HepG2 (cell line): ENCODE data around the gene UBXN1. TPM values are rescaled to one million over a fixed set of nuclear protein-coding genes. Genes with fewer than 3 reads are reported as not detected.

Experiments used
- ADNP ChIP-seq: sonication (generic); formaldehyde crosslinking; IDR thresholded peaks from 2 replicates; pipeline ENCODE4 v1.4.0; 2020; ENCODE audit warnings: missing genetic modification reagents
- BRD4 ChIP-seq: sonication (generic); formaldehyde crosslinking; IDR thresholded peaks from 2 replicates; pipeline ENCODE4 v1.4.0; 2020; ENCODE audit warnings: missing genetic modification reagents
- FLYWCH1 ChIP-seq: sonication (generic); formaldehyde crosslinking; IDR thresholded peaks from 2 replicates; pipeline ENCODE4 v1.8.1; 2023; ENCODE audit warnings: mild to moderate bottlenecking, missing genetic modification reagents
- MTA1 ChIP-seq: sonication (generic); formaldehyde crosslinking; IDR thresholded peaks from 2 replicates; pipeline ENCODE4 v1.4.0; 2020; ENCODE audit warnings: missing genetic modification reagents, mild to moderate bottlenecking, borderline replicate concordance
- NFKB2 ChIP-seq: sonication (generic); formaldehyde crosslinking; IDR thresholded peaks from 2 replicates; pipeline ENCODE4 v1.4.0; 2020; ENCODE audit warnings: missing genetic modification reagents, borderline replicate concordance
- SMYD3 ChIP-seq: sonication (generic); formaldehyde crosslinking; IDR thresholded peaks from 2 replicates; pipeline ENCODE4 v1.8.1; 2023; ENCODE audit warnings: mild to moderate bottlenecking, missing genetic modification reagents
- YY1 ChIP-seq: IDR thresholded peaks from 2 replicates; pipeline ENCODE4 v1.6.1; 2011; ENCODE audit warnings: low read length, low read depth, moderate library complexity, mild to moderate bottlenecking; ENCODE audit not compliant: insufficient read depth, insufficient replicate concordance
- ZKSCAN5 ChIP-seq: sonication (generic); formaldehyde crosslinking; IDR thresholded peaks from 2 replicates; pipeline ENCODE4 v1.5.1; 2020; ENCODE audit warnings: mild to moderate bottlenecking, missing genetic modification reagents
- ZNF260 ChIP-seq: sonication (generic); formaldehyde crosslinking; IDR thresholded peaks from 2 replicates; pipeline ENCODE4 v1.4.0; 2020; ENCODE audit warnings: missing genetic modification reagents, low read depth, mild to moderate bottlenecking, borderline replicate concordance
- ZNF335 ChIP-seq: sonication (generic); formaldehyde crosslinking; IDR thresholded peaks from 2 replicates; pipeline ENCODE4 v1.4.0; 2020; ENCODE audit warnings: missing genetic modification reagents
- ZNF382 ChIP-seq: sonication (generic); formaldehyde crosslinking; IDR thresholded peaks from 2 replicates; pipeline ENCODE4 v1.5.0; 2020; ENCODE audit warnings: missing genetic modification reagents, mild to moderate bottlenecking, borderline replicate concordance
- ZNF598 ChIP-seq: sonication (generic); formaldehyde crosslinking; IDR thresholded peaks from 2 replicates; pipeline ENCODE4 v1.5.1; 2020; ENCODE audit warnings: mild to moderate bottlenecking, missing genetic modification reagents, borderline replicate concordance
- ZSCAN20 ChIP-seq: sonication (generic); formaldehyde crosslinking; IDR thresholded peaks from 2 replicates; pipeline ENCODE4 v1.4.0; 2020; ENCODE audit warnings: missing genetic modification reagents, mild to moderate bottlenecking, borderline replicate concordance
- polyA plus RNA-seq, 8 experiments: library from polyadenylated mRNA; depleted of rRNA in 3 of 8; stranded (reverse) in 7 of 8; unstranded in 1 of 8; fragments of >200 nt; fragmentation: Illumina TruSeq in 4 of 8; extraction: Trizol in 4 of 8; gene quantifications; 2 replicates each; pipeline versions ENCODE4 v1.2.1 to v1.2.3, GENCODE V29; 2011 to 2016; ENCODE audit warnings: low read depth in 4 of 8, missing spikeins in 1 of 8, mixed read lengths in 1 of 8; ENCODE audit not compliant: insufficient read depth in 1 of 8
- total RNA-seq, 5 experiments: library from RNA; depleted of rRNA; stranded (reverse); fragments of >200 nt; fragmentation: Illumina TruSeq; extraction: Trizol; gene quantifications; 2 replicates each; pipeline ENCODE4 v1.2.3, GENCODE V29; 2016; ENCODE audit warnings: low read depth in 1 of 5
- TF ChIP-seq, protein P1 (sequence below): sonication (generic); formaldehyde crosslinking; IDR thresholded peaks from 2 replicates; pipeline ENCODE4 v1.8.1; 2023; ENCODE audit warnings: mild to moderate bottlenecking, missing genetic modification reagents
- TF ChIP-seq, protein P2 (sequence below): sonication (generic); formaldehyde crosslinking; IDR thresholded peaks from 2 replicates; pipeline ENCODE4 v1.5.0; 2020; ENCODE audit warnings: missing genetic modification reagents
- TF ChIP-seq, protein P3 (sequence below): sonication (generic); formaldehyde crosslinking; IDR thresholded peaks from 2 replicates; pipeline ENCODE4 v1.5.0; 2020; ENCODE audit warnings: missing genetic modification reagents
- TF ChIP-seq, protein P4 (sequence below): sonication (generic); formaldehyde crosslinking; IDR thresholded peaks from 2 replicates; pipeline ENCODE4 v1.8.1; 2023; ENCODE audit warnings: mild to moderate bottlenecking, moderate library complexity, missing genetic modification reagents
- TF ChIP-seq, protein P5 (sequence below): sonication (generic); formaldehyde crosslinking; IDR thresholded peaks from 2 replicates; pipeline ENCODE4 v1.5.0; 2020; ENCODE audit warnings: missing genetic modification reagents
- TF ChIP-seq, protein P6 (sequence below): fragments of 450-650 bp; IDR thresholded peaks from 2 replicates; pipeline ENCODE4 v1.6.1; 2016
- TF ChIP-seq, protein P7 (sequence below): sonication (generic); formaldehyde crosslinking; IDR thresholded peaks from 2 replicates; pipeline ENCODE4 v1.5.0; 2020; ENCODE audit warnings: missing genetic modification reagents

Gene UBXN1
- total and polyA plus RNA-seq, 2 of the 13 experiments (the other 11 are each of a cell fraction or from before 2014, with no cell fraction given) = 47.5 to 52.4 TPM

DNA sequence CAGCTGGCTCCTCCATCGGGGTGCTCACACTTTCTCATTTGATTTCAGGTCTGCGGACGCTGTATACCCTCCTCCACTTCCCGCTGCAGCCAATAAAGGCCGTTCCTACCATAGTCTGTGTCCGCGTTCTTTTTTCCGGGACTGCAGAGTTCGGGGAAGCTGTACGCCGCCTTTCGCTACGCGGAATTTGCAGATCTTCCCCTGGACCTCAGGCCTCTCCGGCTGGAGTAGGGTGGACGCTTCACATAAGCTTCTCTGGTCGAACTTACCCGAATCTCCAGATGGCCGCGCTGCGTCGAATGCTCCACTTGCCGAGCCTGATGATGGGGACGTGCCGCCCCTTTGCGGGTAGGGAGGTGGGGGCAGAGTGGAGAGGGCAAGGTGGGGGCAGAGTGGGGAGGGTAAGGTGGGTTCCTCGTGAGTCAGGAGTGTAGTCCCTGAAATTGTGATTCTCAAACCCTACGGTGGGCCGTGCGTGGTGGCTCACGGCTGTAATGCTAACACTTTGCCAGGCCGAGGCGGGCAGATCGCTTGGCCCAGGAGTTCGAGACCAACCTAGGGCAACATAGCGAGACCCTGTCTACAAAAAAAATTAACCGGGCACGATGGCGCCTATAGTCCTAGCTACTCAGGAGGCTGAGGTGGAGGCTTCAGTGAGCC lies 13.1 kb downstream of the UBXN1 start (continued):
- TF ChIP-seq, protein P1, sequence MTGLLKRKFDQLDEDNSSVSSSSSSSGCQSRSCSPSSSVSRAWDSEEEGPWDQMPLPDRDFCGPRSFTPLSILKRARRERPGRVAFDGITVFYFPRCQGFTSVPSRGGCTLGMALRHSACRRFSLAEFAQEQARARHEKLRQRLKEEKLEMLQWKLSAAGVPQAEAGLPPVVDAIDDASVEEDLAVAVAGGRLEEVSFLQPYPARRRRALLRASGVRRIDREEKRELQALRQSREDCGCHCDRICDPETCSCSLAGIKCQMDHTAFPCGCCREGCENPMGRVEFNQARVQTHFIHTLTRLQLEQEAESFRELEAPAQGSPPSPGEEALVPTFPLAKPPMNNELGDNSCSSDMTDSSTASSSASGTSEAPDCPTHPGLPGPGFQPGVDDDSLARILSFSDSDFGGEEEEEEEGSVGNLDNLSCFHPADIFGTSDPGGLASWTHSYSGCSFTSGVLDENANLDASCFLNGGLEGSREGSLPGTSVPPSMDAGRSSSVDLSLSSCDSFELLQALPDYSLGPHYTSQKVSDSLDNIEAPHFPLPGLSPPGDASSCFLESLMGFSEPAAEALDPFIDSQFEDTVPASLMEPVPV (CRISPR knock-in tag) = no peak
- TF ChIP-seq ZNF260 (CRISPR knock-in tag) (0 out of 2 replicates have a peak, but pooled peaks have one; percentile 18), ZNF382 (CRISPR knock-in tag) (no peak), MTA1 (CRISPR knock-in tag) (0 out of 2 replicates have a peak, but pooled peaks have one; percentile 30), YY1 (no peak), ZKSCAN5 (no peak), SMYD3 (CRISPR knock-in tag) (no peak), NFKB2 (no peak), ZNF335 (CRISPR knock-in tag) (no peak), ADNP (no peak), FLYWCH1 (no peak), ZNF598 (CRISPR knock-in tag) (no peak), ZSCAN20 (CRISPR knock-in tag) (no peak), BRD4 (CRISPR knock-in tag) (no peak)
- TF ChIP-seq, protein P2, sequence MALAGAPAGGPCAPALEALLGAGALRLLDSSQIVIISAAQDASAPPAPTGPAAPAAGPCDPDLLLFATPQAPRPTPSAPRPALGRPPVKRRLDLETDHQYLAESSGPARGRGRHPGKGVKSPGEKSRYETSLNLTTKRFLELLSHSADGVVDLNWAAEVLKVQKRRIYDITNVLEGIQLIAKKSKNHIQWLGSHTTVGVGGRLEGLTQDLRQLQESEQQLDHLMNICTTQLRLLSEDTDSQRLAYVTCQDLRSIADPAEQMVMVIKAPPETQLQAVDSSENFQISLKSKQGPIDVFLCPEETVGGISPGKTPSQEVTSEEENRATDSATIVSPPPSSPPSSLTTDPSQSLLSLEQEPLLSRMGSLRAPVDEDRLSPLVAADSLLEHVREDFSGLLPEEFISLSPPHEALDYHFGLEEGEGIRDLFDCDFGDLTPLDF (CRISPR knock-in tag) = 0 out of 2 replicates have a peak, but pooled peaks have one; percentile 24
- TF ChIP-seq, protein P3, sequence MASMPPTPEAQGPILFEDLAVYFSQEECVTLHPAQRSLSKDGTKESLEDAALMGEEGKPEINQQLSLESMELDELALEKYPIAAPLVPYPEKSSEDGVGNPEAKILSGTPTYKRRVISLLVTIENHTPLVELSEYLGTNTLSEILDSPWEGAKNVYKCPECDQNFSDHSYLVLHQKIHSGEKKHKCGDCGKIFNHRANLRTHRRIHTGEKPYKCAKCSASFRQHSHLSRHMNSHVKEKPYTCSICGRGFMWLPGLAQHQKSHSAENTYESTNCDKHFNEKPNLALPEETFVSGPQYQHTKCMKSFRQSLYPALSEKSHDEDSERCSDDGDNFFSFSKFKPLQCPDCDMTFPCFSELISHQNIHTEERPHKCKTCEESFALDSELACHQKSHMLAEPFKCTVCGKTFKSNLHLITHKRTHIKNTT (CRISPR knock-in tag) = no peak
- TF ChIP-seq, protein P4, sequence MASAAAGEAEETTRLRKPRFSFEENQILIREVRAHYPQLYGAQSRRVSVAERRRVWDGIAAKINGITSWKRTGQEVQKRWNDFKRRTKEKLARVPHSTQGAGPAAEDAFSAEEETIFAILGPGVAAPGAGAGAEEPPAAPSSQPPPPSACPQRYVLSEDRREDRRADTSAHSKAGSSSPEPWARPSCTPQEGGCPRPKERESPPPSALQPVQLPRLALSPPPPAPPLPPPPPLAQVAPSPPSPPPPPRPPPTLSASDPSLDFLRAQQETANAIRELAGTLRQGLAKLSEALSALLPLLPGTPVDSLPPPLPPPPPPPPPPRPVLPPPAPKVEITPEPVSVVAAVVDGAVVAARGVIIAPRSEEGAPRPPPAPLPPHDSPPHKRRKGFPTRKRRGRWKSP (CRISPR knock-in tag) = no peak
- TF ChIP-seq, protein P5, sequence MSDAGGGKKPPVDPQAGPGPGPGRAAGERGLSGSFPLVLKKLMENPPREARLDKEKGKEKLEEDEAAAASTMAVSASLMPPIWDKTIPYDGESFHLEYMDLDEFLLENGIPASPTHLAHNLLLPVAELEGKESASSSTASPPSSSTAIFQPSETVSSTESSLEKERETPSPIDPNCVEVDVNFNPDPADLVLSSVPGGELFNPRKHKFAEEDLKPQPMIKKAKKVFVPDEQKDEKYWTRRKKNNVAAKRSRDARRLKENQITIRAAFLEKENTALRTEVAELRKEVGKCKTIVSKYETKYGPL (CRISPR knock-in tag) = no peak
- TF ChIP-seq, protein P6, sequence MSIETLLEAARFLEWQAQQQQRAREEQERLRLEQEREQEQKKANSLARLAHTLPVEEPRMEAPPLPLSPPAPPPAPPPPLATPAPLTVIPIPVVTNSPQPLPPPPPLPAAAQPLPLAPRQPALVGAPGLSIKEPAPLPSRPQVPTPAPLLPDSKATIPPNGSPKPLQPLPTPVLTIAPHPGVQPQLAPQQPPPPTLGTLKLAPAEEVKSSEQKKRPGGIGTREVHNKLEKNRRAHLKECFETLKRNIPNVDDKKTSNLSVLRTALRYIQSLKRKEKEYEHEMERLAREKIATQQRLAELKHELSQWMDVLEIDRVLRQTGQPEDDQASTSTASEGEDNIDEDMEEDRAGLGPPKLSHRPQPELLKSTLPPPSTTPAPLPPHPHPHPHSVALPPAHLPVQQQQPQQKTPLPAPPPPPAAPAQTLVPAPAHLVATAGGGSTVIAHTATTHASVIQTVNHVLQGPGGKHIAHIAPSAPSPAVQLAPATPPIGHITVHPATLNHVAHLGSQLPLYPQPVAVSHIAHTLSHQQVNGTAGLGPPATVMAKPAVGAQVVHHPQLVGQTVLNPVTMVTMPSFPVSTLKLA = no peak
- TF ChIP-seq, protein P7, sequence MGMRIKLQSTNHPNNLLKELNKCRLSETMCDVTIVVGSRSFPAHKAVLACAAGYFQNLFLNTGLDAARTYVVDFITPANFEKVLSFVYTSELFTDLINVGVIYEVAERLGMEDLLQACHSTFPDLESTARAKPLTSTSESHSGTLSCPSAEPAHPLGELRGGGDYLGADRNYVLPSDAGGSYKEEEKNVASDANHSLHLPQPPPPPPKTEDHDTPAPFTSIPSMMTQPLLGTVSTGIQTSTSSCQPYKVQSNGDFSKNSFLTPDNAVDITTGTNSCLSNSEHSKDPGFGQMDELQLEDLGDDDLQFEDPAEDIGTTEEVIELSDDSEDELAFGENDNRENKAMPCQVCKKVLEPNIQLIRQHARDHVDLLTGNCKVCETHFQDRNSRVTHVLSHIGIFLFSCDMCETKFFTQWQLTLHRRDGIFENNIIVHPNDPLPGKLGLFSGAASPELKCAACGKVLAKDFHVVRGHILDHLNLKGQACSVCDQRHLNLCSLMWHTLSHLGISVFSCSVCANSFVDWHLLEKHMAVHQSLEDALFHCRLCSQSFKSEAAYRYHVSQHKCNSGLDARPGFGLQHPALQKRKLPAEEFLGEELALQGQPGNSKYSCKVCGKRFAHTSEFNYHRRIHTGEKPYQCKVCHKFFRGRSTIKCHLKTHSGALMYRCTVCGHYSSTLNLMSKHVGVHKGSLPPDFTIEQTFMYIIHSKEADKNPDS = no peak
